Neural cell (in vitro differentiated cells): ENCODE results near the gene TPSB2.
A peak's percentile ranks its signal among the peaks of the same experiment; 100 is the strongest.

Experiments
- CTCF ChIP-seq: fragments of 450-650 bp; IDR thresholded peaks from 2 replicates; pipeline ENCODE4 v1.5.1; 2014; ENCODE audit warnings: antibody characterized with exemption, mild to moderate bottlenecking, moderate library complexity; ENCODE audit not compliant: poor library complexity, severe bottlenecking
- EP300 ChIP-seq: fragments of 450-650 bp; conservative IDR thresholded peaks from 2 replicates; pipeline ENCODE4 v1.6.1; 2014; ENCODE audit warnings: antibody characterized with exemption, mild to moderate bottlenecking, moderate library complexity; ENCODE audit not compliant: poor library complexity, severe bottlenecking
- EZH2 ChIP-seq: fragments of 200-600, 300-800 bp; shearing (Covaris generic), sonication (generic); IDR thresholded peaks from 2 replicates; pipeline ENCODE4 v1.6.1; 2014; ENCODE audit warnings: antibody characterized with exemption, low read length, borderline replicate concordance, mild to moderate bottlenecking; ENCODE audit not compliant: insufficient read depth, poor library complexity, severe bottlenecking
- MXI1 ChIP-seq: fragments of 450-650 bp; conservative IDR thresholded peaks from 2 replicates; pipeline ENCODE4 v1.6.1; 2014; ENCODE audit warnings: antibody characterized with exemption, mild to moderate bottlenecking; ENCODE audit not compliant: poor library complexity, severe bottlenecking
- POLR2AphosphoS5 ChIP-seq: IDR thresholded peaks from 2 replicates; pipeline ENCODE4 v1.6.1; 2012
- RAD21 ChIP-seq: fragments of 450-650 bp; conservative IDR thresholded peaks from 2 replicates; pipeline ENCODE4 v1.6.1; 2014; ENCODE audit warnings: antibody characterized with exemption, mild to moderate bottlenecking, moderate library complexity
- SMC3 ChIP-seq: fragments of 450-650 bp; conservative IDR thresholded peaks from 2 replicates; pipeline ENCODE4 v1.6.1; 2014; ENCODE audit warnings: antibody characterized with exemption, mild to moderate bottlenecking, moderate library complexity; ENCODE audit not compliant: poor library complexity
- TAF1 ChIP-seq: IDR thresholded peaks from 2 replicates; pipeline ENCODE4 v1.6.1; 2012; ENCODE audit warnings: low read depth
- TF ChIP-seq, protein P1 (sequence below): IDR thresholded peaks from 2 replicates; pipeline ENCODE4 v1.6.1; 2012; ENCODE audit warnings: borderline replicate concordance

- TF ChIP-seq POLR2AphosphoS5 (no peak), CTCF (peak; percentile 55), EZH2 (no peak), EP300 (no peak), MXI1 (no peak), TAF1 (no peak), RAD21 (peak; percentile 55), SMC3 (peak; percentile 63)
- TF ChIP-seq, protein P1, sequence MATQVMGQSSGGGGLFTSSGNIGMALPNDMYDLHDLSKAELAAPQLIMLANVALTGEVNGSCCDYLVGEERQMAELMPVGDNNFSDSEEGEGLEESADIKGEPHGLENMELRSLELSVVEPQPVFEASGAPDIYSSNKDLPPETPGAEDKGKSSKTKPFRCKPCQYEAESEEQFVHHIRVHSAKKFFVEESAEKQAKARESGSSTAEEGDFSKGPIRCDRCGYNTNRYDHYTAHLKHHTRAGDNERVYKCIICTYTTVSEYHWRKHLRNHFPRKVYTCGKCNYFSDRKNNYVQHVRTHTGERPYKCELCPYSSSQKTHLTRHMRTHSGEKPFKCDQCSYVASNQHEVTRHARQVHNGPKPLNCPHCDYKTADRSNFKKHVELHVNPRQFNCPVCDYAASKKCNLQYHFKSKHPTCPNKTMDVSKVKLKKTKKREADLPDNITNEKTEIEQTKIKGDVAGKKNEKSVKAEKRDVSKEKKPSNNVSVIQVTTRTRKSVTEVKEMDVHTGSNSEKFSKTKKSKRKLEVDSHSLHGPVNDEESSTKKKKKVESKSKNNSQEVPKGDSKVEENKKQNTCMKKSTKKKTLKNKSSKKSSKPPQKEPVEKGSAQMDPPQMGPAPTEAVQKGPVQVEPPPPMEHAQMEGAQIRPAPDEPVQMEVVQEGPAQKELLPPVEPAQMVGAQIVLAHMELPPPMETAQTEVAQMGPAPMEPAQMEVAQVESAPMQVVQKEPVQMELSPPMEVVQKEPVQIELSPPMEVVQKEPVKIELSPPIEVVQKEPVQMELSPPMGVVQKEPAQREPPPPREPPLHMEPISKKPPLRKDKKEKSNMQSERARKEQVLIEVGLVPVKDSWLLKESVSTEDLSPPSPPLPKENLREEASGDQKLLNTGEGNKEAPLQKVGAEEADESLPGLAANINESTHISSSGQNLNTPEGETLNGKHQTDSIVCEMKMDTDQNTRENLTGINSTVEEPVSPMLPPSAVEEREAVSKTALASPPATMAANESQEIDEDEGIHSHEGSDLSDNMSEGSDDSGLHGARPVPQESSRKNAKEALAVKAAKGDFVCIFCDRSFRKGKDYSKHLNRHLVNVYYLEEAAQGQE: no peak
These were observed 48.3 kb downstream of the TPSB2 start for GRCh38 chr16:1181404-1182315.
